ENCODE data around the gene CD101.
"Not testable (repeated sequence)": the region's sequence is repeated elsewhere in the genome, so short reads cannot be mapped to it uniquely, and the experiment has no call there.

The CD101 gene, protein sequence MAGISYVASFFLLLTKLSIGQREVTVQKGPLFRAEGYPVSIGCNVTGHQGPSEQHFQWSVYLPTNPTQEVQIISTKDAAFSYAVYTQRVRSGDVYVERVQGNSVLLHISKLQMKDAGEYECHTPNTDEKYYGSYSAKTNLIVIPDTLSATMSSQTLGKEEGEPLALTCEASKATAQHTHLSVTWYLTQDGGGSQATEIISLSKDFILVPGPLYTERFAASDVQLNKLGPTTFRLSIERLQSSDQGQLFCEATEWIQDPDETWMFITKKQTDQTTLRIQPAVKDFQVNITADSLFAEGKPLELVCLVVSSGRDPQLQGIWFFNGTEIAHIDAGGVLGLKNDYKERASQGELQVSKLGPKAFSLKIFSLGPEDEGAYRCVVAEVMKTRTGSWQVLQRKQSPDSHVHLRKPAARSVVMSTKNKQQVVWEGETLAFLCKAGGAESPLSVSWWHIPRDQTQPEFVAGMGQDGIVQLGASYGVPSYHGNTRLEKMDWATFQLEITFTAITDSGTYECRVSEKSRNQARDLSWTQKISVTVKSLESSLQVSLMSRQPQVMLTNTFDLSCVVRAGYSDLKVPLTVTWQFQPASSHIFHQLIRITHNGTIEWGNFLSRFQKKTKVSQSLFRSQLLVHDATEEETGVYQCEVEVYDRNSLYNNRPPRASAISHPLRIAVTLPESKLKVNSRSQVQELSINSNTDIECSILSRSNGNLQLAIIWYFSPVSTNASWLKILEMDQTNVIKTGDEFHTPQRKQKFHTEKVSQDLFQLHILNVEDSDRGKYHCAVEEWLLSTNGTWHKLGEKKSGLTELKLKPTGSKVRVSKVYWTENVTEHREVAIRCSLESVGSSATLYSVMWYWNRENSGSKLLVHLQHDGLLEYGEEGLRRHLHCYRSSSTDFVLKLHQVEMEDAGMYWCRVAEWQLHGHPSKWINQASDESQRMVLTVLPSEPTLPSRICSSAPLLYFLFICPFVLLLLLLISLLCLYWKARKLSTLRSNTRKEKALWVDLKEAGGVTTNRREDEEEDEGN

GRCh38 chr1:117001254-117001927, at the start of gene CD101:
Gene CD101, plus strand, starts transcription at chr1:117001760. Its CDS starts 58 bp downstream, at chr1:117001818.
- DNase-seq (ENCODE audit: low spot score) = no peak

GRCh38 chr1:116952738-116953275, 48.8 kb upstream of the CD101 start:
- DNase-seq (ENCODE audit: low spot score) = no peak

GRCh38 chr1:116954440-116954839, 47.1 kb upstream of the CD101 start:
- DNase-seq (ENCODE audit: low spot score) = no peak

- DNase-seq (ENCODE audit: low spot score) = no peak
These were observed 45.2 kb upstream of the CD101 start for GRCh38 chr1:116956378-116956777.

- DNase-seq (ENCODE audit: low spot score) = no peak
These were observed 43.9 kb upstream of the CD101 start for GRCh38 chr1:116957646-116958045.

DNA sequence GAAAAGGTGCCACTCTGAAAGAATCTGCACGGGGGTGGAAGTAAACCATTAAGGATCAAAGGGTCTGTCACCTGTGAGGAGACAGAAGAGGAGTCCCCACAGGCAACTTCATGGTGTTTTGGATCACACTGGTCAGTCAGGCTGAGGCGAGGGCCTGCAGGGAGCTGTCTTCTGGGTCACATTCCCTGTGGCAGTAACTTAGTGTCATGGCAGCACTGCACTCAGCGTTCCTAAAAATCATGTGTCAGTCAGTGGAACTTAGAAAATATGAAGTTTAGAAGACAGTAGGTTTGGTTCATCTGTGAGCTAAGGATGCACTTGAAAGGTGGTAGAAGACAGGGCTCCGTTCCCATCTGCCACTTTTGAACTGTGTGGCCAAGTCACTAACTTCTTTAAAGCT, 43.5 kb upstream of the CD101 start:
- DNase-seq (ENCODE audit: low spot score) = no peak

DNA sequence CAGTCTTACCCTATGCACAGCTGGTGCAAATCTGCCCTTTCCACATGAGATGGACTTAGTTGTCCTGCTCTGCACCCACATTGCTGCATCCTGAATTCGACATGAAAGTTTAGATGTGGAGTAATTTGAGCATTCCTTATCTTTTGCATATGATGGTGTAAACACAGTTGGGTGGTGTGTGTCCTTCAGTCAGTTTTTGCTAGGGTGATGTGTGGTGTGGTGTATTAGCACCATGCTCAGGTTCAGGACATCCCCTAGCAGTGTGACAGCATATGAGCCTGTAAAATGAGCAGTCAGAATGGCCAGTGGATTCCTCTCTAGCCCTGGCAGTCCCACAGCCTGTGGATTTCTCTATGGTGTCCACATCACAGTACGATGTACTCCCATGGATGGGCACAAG, 42.6 kb upstream of the CD101 start:
- DNase-seq (ENCODE audit: low spot score) = no peak

GRCh38 chr1:116961606-116962005, 40.0 kb upstream of the CD101 start:
- DNase-seq (ENCODE audit: low spot score) = no peak

DNA sequence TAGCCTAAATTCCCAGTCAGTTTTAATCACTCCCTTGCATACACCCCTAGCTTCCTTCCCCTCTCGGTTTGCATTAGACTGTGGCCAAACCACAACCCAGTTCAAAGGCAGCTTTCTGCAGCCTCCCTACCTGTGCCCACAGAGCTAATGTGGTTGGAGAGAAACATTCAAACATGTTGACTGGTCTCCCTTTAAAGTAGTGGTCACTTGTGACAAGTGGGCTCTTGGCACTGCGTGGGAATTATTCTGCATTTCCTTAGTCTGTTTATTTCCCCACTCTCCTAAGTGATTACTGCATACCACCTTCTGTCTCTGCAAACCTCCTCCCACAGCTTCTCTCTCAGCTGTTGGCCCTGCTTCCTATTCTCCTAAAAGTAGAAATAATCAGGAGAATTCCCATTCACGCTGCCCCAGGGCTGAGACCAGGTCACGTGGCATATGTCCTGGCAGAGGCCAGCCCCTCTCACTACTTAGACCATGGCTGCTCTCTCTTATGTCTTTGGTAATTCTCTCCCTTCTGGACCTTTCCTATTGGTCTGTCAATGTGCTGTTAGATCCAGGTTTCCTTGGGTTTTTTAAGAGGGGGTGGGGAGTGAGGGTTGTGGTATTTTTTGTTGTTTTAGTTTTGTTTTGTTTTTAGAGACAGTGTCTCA, 38.4 kb upstream of the CD101 start:
- no peak for DNase-seq (ENCODE audit: low spot score)

DNA sequence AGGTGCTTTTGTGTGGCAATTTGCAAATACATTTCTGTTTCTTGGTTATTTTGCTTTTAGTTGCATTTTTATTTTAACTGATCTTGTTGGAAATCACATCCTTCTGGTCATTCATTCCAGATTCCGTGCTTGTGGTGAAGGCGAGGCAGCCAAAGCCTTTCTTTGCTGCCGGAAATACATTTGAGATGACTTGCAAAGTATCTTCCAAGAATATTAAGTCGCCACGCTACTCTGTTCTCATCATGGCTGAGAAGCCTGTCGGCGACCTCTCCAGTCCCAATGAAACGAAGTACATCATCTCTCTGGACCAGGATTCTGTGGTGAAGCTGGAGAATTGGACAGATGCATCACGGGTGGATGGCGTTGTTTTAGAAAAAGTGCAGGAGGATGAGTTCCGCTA, 34.8 kb upstream of the CD101 start:
- DNase-seq (ENCODE audit: low spot score) = no peak

GRCh38 chr1:116968724-116969123, 32.8 kb upstream of the CD101 start:
- no peak for DNase-seq (ENCODE audit: low spot score)

DNA sequence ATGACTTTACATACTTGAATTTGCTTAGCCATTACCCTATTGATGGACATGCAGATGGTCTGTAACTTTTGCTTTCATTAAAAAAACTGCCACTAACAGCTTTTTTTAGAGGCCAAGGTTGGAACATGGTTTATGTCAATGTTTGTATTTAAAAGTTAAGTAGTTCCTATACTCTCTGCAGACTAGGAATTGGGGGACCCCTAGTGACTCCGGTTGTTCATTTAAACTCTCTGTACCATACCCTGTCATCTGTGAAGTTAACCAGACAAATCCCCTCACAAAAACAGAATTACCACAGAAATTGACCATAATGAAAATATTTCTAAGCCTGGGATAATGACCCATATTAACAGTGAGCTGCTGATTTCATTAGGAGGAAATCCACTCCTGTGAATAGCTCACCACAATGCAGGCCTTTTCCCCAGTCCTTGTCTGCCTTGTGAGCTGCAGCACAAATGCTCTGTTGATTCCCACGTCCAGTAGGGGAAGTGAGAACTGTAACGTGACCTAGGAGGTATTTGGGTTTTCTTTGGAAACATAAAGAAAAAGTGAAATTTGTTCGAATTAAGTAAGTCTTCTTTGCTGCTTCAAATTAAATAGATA, 30.2 kb upstream of the CD101 start:
- no peak for DNase-seq (ENCODE audit: low spot score)

DNA sequence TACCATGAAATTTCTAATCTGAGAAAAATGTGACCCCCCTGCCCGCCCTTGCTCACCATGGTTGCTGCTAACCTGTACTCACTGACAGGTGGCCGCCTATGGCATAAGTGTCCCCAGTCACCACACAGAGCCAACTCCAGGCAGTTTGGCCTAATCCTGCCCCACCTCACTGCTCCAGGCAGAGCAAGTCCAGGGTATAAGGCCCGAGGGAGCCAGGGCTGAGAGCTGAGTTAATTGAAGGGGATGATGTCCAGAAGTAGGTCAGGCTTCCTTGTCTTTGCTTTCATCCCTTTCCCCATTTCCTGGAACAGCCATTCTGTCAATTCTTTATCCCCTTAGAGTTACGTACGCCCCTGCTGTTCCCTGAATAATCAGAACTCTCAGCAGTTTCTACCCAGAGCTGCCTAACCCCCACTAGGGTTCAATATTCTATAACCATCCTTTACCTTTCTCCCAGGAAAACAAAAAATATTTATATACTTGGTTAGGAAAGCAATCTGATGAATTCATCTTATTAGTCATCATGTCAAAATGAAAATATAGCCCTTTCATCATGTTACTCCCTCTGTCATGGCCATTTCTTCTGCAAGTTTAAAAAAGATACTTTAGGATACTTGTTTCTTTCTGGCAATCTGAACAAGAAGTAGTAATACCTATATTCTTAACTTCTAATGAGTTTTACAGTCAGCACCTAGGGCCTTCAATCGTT, 29.4 kb upstream of the CD101 start:
- DNase-seq (ENCODE audit: low spot score) = no peak

GRCh38 chr1:116972674-116973030, 28.9 kb upstream of the CD101 start:
- DNase-seq (ENCODE audit: low spot score) = no peak

DNA sequence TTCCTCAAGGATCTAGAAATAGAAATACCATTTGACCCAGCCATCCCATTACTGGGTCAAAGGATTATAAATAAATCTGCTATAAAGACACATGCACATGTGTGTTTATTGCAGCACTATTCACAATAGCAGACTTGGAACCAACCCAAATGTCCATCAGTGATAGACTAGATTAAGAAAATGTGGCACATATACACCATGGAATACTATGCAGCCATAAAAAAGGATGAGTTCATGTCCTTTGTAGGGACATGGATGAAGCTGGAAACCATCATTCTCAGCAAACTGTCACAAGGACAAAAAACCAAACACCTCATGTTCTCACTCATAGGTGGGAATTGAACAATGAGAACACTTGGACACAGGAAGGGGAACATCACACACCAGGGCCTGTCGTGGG, 21.3 kb upstream of the CD101 start:
- DNase-seq (ENCODE audit: low spot score) = not testable (repeated sequence)

DNA sequence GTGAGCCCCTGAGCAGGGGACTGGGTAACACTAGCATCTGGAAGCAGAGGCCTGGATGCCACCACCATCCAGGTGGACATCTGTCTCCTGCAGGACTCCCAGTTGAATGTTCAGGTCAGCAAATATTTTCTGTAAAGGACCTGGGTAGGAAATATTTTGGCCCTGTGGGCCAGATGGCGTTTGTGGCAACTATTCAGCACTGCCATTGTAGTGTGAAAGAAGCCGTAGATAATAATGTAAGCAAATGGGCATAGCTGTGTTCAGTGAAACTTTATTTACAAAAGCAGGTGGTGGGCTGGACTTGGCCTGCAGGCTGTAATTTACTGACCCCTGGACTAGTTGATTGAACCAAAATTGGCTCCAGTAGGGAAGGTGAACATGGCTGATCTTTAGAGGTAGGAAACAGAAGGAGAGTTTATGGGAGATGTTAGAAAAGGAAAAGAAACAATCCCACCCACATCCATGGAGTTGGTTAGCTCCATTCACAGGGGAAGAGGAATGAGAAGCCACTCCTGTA, 20.0 kb upstream of the CD101 start:
- no peak for DNase-seq (ENCODE audit: low spot score)

DNA sequence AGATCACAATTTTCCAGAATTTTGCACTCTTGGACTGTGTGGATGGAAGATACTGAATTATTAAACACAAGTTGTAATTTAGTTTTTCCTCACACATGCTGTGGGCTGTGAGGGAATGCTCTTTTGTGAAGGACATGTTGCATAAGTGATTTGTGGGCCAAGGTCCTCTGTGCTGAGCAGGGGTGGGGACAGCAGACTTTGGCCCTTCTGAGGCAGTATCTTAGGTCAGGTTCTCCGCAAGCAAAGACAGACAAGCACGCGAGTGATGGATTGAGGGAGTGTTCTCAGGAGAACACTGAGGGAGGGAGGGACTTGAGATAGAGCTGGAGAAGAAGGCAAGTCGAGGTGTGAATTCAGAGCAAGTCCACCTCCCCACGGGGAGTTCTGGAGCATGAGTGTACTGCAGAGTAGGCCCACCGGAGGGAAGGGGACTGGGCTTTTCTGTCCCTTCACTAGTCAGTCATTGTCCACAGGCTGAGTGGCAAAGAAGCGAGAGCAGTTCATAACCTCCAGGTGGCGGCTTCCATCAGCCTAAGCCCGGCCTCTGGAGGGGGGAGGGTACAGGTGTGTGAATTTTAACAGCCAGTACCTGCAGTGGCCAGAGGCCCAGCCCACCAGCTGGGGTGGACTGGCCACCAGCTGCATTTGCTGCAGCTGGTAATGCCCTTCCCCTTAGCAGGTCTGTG, 19.1 kb upstream of the CD101 start:
- no peak for DNase-seq (ENCODE audit: low spot score)

DNA sequence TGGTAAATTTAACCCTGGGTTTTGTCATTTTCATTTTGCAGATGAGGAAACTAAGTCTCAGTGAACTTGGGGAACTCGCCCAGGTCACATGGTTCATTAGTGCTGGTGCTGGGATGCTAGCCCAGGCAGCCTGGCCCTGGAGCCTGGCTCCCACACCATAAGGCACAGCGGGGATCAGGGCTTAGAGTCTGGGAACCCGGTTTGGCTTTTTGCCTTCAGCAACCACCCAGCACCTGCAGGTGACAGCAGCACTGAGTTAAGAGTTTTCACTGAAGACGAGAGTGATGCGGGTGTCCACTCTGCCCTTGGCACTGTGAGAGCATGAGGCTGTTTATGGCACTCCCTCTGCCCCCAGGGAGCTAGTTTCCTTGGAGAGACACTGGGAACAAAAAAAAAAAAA, 18.4 kb upstream of the CD101 start:
- DNase-seq (ENCODE audit: low spot score) = no peak

- DNase-seq (ENCODE audit: low spot score) = no peak
These were observed 17.9 kb upstream of the CD101 start for GRCh38 chr1:116983678-116984077.
